SU-DHL-6 (cell line): ENCODE data around the gene LRRC63.
A peak's percentile ranks its signal among the peaks of the same experiment; 100 is the strongest.

Source experiments
- H2AFZ ChIP-seq: fragments of 200-600 bp; sonication (generic); 2 replicates; pipeline ENCODE4 v1.6.1; 2014; ENCODE audit warnings: low read depth, mild to moderate bottlenecking, moderate library complexity, mixed read lengths, antibody characterized with exemption, low read length; ENCODE audit not compliant: severe bottlenecking
- H3F3A ChIP-seq: fragments of 200-600 bp; shearing (Covaris generic); 2 replicates; pipeline ENCODE4 v1.6.0; 2016; ENCODE audit warnings: antibody characterized with exemption, mild to moderate bottlenecking; ENCODE audit not compliant: insufficient read depth
- H3K27ac ChIP-seq: fragments of 200-600 bp; sonication (generic); 2 replicates; pipeline ENCODE4 v1.5.1; 2016; ENCODE audit warnings: low read depth, mild to moderate bottlenecking, low read length, moderate library complexity, mixed read lengths
- H3K27me3 ChIP-seq: fragments of 200-600 bp; sonication (generic), shearing (Covaris generic); 2 replicates; pipeline ENCODE4 v1.6.0; 2014; ENCODE audit warnings: mild to moderate bottlenecking, low read length
- H3K36me3 ChIP-seq: fragments of 200-600 bp; sonication (generic); 2 replicates; pipeline ENCODE4 v1.6.1; 2014; ENCODE audit warnings: mild to moderate bottlenecking, low read length, mixed read lengths
- H3K4me2 ChIP-seq: fragments of 300-600, 200-600 bp; shearing (Covaris generic), sonication (generic); 2 replicates; pipeline ENCODE4 v1.6.0; 2014; ENCODE audit warnings: low read length, low read depth, mild to moderate bottlenecking; ENCODE audit not compliant: poor library complexity, severe bottlenecking
- H3K4me3 ChIP-seq: fragments of 200-600 bp; sonication (generic); 2 replicates; pipeline ENCODE4 v1.5.1; 2014; ENCODE audit warnings: antibody characterized with exemption, low read length, mild to moderate bottlenecking, mixed read lengths; ENCODE audit not compliant: insufficient read depth, poor library complexity, severe bottlenecking
- H3K79me2 ChIP-seq: fragments of 200-600 bp; sonication (generic); 2 replicates; pipeline ENCODE4 v1.6.1; 2014; ENCODE audit warnings: mild to moderate bottlenecking, low read length, moderate library complexity; ENCODE audit not compliant: insufficient read depth
- H3K9ac ChIP-seq: fragments of 200-600 bp; sonication (generic); 2 replicates; pipeline ENCODE4 v1.7.0; 2014; ENCODE audit warnings: mild to moderate bottlenecking, low read length
- H3K9me2 ChIP-seq: fragments of 200-600 bp; sonication (generic); replicated peaks from 2 replicates; pipeline ENCODE4 v1.6.1; 2014; ENCODE audit warnings: low read length; ENCODE audit not compliant: insufficient read depth
- H3K9me3 ChIP-seq: fragments of 200-600 bp; sonication (generic); 2 replicates; pipeline ENCODE4 v1.6.1; 2014; ENCODE audit warnings: low read length, mixed read lengths; ENCODE audit not compliant: insufficient read depth
- H4K20me1 ChIP-seq: fragments of 200-600 bp; sonication (generic); 2 replicates; pipeline ENCODE4 v1.6.1; 2014; ENCODE audit warnings: low read depth, mild to moderate bottlenecking, antibody characterized with exemption, low read length, moderate library complexity, mixed read lengths
- EZH2phosphoT487 ChIP-seq: fragments of 200-600 bp; sonication (generic), shearing (Covaris generic); conservative IDR thresholded peaks from 2 replicates; pipeline ENCODE4 v1.6.1; 2018; ENCODE audit warnings: mild to moderate bottlenecking, antibody characterized with exemption, low read length, moderate library complexity, mixed read lengths
- TF ChIP-seq, protein P1 (sequence below): fragments of 200-600 bp; sonication (generic); IDR thresholded peaks from one replicate; pipeline ENCODE4 v1.5.1; 2017; ENCODE audit warnings: antibody characterized with exemption, mild to moderate bottlenecking, low read length, moderate library complexity; ENCODE audit not compliant: insufficient read depth, poor library complexity, severe bottlenecking

Gene LRRC63

DNA sequence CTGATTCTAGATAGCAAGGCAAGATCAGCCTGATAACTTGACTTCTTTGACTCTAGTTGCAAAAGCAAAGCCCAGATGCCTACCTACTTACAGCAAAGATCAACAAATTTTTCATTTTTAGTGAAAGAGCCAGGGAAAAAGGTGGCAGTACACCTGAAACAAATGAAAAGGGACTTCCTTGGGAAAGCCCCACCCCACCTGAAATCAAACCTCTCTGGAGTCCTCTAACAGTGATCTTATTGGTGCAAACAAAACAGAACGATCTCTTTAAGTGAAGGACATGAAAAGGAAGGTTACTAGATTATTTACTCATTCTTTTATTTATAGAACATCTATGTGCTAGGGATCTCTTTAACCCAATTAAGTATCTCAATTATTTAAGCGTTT is 29.2 kb upstream of the LRRC63 start:
- Histone ChIP-seq H3K9ac (peak overlapping the region; percentile 90), H3K27ac (peak overlapping the region; percentile 99), H2AFZ (peak overlapping the region; percentile 24), H3K79me2 (peaks cover 55% of the 10 kb centered on the region), H3K9me2 (no peaks in the 10 kb centered on the region), H3K4me2 (peak overlapping the region; percentile 93), H4K20me1 (peaks cover 23% of the 10 kb centered on the region), H3K36me3 (peaks cover 30% of the 10 kb centered on the region), H3K4me3 (peak overlapping the region; percentile 49), H3K27me3 (no peaks in the 10 kb centered on the region), H3K9me3 (no peaks in the 10 kb centered on the region), H3F3A (peaks cover 68% of the 10 kb centered on the region)
- TF ChIP-seq, protein P1, sequence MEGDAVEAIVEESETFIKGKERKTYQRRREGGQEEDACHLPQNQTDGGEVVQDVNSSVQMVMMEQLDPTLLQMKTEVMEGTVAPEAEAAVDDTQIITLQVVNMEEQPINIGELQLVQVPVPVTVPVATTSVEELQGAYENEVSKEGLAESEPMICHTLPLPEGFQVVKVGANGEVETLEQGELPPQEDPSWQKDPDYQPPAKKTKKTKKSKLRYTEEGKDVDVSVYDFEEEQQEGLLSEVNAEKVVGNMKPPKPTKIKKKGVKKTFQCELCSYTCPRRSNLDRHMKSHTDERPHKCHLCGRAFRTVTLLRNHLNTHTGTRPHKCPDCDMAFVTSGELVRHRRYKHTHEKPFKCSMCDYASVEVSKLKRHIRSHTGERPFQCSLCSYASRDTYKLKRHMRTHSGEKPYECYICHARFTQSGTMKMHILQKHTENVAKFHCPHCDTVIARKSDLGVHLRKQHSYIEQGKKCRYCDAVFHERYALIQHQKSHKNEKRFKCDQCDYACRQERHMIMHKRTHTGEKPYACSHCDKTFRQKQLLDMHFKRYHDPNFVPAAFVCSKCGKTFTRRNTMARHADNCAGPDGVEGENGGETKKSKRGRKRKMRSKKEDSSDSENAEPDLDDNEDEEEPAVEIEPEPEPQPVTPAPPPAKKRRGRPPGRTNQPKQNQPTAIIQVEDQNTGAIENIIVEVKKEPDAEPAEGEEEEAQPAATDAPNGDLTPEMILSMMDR: no peak

DNA sequence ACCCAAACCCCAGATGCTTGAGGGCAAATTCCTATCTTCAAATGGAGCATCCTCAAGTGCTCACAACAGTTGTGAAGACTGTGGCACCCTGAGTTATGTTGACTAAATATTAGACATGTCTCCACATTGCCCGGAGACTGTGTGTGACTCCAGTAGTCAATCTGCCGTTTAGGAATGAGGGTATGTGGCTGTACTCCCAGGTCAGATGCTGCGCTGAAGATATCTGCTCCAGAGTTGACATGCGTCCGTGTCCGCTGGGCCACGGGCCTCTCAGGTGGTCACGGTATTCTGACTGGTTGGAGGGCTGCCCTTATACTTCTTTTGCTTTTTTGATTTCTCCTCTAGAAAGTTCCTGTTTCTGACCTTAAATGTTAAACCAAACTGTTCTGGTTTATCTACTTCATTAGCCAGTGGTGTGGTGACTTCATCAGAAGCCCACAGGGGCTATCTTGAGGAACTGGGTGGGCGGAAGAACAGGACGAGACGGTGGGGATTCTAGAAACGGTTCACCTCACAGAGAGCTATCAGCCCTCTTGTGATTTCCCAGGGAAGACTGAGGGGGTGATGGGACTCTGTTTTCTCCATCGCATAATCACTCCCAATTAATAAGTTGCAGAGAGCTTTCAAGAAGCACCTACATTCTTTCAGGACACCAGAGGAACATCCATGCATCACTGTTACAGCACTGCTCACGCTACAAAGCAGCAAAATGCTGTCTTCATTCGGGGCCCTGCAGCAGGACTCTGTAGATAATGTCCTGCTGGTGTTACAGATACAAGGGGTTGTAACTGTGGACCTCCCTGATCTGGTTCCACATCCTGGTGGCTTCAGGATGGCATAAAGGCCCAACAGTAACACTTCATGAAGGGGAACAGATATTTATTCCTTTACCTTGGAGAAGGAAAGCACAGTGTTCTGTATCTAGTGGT is 28.4 kb upstream of the LRRC63 start:
- Histone ChIP-seq H3K27ac (peak overlapping the region; percentile 99), H3K4me3 (peak overlapping the region; percentile 49), H3F3A (peaks cover 60% of the 10 kb centered on the region), H3K9me3 (no peaks in the 10 kb centered on the region), H3K9me2 (no peaks in the 10 kb centered on the region), H3K4me2 (peak overlapping the region; percentile 93), H2AFZ (peak overlapping the region; percentile 52), H3K36me3 (peaks cover 23% of the 10 kb centered on the region), H3K27me3 (no peaks in the 10 kb centered on the region), H3K9ac (peak overlapping the region; percentile 90), H4K20me1 (peaks cover 15% of the 10 kb centered on the region), H3K79me2 (peaks cover 47% of the 10 kb centered on the region)
- TF ChIP-seq, protein P1: no peak

DNA sequence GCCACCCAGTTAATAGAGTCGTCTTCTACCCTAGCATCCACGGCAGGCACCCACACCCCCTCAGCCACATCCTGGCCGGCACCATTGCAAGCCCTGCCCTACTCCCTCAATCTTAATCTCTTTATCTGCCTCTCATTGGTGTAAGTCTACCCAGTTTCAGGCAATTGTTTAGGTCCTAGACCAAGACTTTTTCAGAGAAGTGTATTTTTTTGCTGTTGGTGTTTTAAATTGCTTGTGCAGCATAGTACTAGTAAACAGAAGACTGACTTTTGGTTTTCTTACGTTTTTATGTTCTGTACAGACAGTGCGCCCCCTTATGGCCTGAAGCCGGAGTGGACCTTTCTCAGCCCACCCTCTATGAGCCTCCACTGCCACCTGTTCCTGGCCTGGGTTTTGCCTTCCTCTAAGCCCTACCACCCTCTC is 27.4 kb upstream of the LRRC63 start:
- Histone ChIP-seq H3K9me2 (no peaks in the 10 kb centered on the region), H3K27me3 (no peaks in the 10 kb centered on the region), H3K9me3 (no peaks in the 10 kb centered on the region), H3K9ac (peak overlapping the region; percentile 90), H2AFZ (peak overlapping the region; percentile 52), H3K27ac (peak overlapping the region; percentile 99), H3F3A (peaks cover 50% of the 10 kb centered on the region), H3K36me3 (peaks cover 13% of the 10 kb centered on the region), H3K79me2 (peaks cover 37% of the 10 kb centered on the region), H3K4me3 (peak overlapping the region; percentile 49), H4K20me1 (peaks cover 5% of the 10 kb centered on the region), H3K4me2 (peak overlapping the region; percentile 93)
- TF ChIP-seq, protein P1: peak; percentile 86
- TF ChIP-seq EZH2phosphoT487: no peak
